ENCODE results near the gene CAMK1D. TPM values are rescaled to one million over a fixed set of nuclear protein-coding genes. Genes with fewer than 3 reads are reported as not detected.

CAMK1D gene
- total RNA-seq, 1 donor from 2014 or later = 58.8 TPM

DNA sequence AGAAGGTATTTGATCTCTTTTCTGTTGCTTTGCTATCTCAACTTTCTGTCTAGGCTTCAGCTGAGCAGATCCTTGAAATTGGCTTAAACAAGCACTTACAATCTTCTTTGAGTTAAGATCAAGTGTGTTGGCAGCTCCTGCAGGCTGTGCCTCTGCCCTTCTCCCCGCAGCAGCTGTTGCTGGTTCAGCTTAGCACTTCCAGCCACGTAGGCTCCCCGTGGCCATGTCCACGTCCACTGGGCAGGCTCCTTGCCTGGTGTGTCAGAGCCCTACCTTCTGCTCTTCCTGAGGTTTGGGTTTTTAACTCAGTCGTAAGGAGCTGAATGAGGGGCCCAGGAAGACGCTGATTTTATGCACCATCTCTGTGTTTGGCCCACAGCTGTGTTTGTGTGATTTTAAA lies 47.2 kb downstream of the CAMK1D start:
- POLR2A ChIA-PET = no interaction called here
- Mint-ChIP-seq H3K9me3 (no peaks in the 10 kb centered on the region), H3K27ac (peak overlapping the region; percentile 26), H3K36me3 (ENCODE audit: low read depth) (peaks cover 28% of the 10 kb centered on the region), H3K4me1 (peaks cover 43% of the 10 kb centered on the region), H3K4me3 (no peak overlapping the region), H3K27me3 (no peaks in the 10 kb centered on the region)
- no peak for ATAC-seq (ENCODE audit: low read depth)
- intact Hi-C loops (cut with micrococcal nuclease) = no loop called here
- CTCF ChIA-PET = interaction anchor here (1.4 kb wide), 1 partner anchor 182 kb away, joined by 3 read pairs; no protein-coding TSS in a partner anchor
- TF ChIP-seq, protein P1, sequence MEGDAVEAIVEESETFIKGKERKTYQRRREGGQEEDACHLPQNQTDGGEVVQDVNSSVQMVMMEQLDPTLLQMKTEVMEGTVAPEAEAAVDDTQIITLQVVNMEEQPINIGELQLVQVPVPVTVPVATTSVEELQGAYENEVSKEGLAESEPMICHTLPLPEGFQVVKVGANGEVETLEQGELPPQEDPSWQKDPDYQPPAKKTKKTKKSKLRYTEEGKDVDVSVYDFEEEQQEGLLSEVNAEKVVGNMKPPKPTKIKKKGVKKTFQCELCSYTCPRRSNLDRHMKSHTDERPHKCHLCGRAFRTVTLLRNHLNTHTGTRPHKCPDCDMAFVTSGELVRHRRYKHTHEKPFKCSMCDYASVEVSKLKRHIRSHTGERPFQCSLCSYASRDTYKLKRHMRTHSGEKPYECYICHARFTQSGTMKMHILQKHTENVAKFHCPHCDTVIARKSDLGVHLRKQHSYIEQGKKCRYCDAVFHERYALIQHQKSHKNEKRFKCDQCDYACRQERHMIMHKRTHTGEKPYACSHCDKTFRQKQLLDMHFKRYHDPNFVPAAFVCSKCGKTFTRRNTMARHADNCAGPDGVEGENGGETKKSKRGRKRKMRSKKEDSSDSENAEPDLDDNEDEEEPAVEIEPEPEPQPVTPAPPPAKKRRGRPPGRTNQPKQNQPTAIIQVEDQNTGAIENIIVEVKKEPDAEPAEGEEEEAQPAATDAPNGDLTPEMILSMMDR (IDR thresholded peaks at IDR 0.05) = no peak
- DNase-seq = no peak

DNA sequence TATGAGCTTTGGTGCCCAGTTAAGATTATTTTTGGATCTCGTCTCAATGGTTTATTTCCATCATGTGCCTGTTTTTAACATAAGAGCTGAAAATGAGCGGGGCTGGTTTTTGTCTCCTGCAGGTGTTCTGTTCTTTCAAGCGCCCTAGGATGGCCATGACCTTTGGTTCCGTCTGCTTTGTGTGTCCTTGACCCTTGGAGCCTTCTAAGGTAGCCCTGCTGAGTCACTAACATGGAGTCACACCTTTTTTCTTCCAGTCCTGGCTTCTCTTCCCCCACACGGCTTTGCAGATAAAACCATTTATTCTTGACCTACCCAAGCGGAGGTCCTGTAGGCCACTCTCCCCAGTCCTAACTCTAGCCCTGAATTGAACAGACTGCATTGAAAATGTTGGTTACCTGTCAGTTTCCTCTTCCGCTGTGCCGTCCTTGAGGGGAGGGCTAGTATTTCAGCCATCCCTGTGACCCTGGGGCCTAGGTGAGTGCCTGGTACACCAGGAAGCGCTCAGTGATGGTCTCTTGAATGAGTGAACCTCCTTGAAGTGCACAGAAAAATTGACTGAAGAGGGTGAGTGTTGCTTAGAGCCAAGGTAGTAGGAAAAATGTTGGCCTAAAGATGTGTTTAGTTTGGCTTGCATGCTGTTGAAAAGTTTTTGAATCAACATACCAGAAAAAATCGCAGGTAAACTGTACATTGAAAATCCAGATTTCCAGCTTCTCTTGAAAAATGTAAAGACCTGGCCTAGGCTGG lies 48.0 kb downstream of the CAMK1D start:
- TF ChIP-seq, protein P1 (IDR thresholded peaks at IDR 0.05) = no peak
- peaks cover 29% of the 10 kb centered on the region for H3K36me3 Mint-ChIP-seq (ENCODE audit: low read depth)
- peaks cover 36% of the 10 kb centered on the region for H3K4me1 Mint-ChIP-seq
- peak overlapping the region; percentile 14 for H3K27ac Mint-ChIP-seq
- H3K4me3 Mint-ChIP-seq = no peak overlapping the region
- CTCF ChIA-PET = interaction anchor here (1.2 to 1.4 kb wide), 2 partner anchors 183 to 259 kb away, joined by 3 read pairs; no protein-coding TSS in a partner anchor
- no peak for ATAC-seq (ENCODE audit: low read depth)
- H3K27me3 Mint-ChIP-seq = no peaks in the 10 kb centered on the region
- DNase-seq = no peak
- no peaks in the 10 kb centered on the region for H3K9me3 Mint-ChIP-seq
- intact Hi-C loops (cut with micrococcal nuclease) = no loop called here
- POLR2A ChIA-PET = interaction anchor here (0.6 kb wide), 1 partner anchor 19 kb away, joined by 9 read pairs; no protein-coding TSS in a partner anchor

DNA sequence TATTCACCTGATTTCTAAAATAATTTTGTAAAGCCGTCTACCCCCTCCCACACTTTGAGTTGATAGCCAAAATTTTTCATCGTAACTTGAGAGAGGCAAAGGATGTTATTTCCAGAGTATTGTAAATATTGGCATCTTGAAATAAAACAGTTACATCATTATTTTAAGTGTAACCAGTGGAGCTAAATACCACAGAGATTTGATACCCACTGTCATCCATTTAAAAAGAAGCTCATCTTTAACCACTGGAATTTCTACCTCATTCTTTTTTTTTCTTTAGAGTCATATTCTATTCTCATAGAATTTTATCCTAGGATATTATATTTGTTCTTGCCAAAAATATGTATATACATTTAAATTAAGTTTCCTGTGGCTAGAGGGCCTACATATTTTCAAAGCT lies 48.6 kb downstream of the CAMK1D start:
- H3K36me3 Mint-ChIP-seq (ENCODE audit: low read depth) = peaks cover 29% of the 10 kb centered on the region
- ChIA-PET POLR2A (interaction anchor here (0.6 kb wide), 1 partner anchor 20 kb away, joined by 9 read pairs; no protein-coding TSS in a partner anchor), CTCF (interaction anchor here (1.2 to 1.4 kb wide), 2 partner anchors 184 to 259 kb away, joined by 3 read pairs; no protein-coding TSS in a partner anchor)
- ATAC-seq (ENCODE audit: low read depth) (no peak), DNase-seq (no peak)
- no peak overlapping the region for H3K4me3 Mint-ChIP-seq
- peak overlapping the region; percentile 14 for H3K27ac Mint-ChIP-seq
- no peaks in the 10 kb centered on the region for H3K9me3 Mint-ChIP-seq
- intact Hi-C loops (cut with micrococcal nuclease) = no loop called here
- no peaks in the 10 kb centered on the region for H3K27me3 Mint-ChIP-seq
- H3K4me1 Mint-ChIP-seq = peaks cover 31% of the 10 kb centered on the region
- TF ChIP-seq, protein P1 (IDR thresholded peaks at IDR 0.05) = no peak

DNA sequence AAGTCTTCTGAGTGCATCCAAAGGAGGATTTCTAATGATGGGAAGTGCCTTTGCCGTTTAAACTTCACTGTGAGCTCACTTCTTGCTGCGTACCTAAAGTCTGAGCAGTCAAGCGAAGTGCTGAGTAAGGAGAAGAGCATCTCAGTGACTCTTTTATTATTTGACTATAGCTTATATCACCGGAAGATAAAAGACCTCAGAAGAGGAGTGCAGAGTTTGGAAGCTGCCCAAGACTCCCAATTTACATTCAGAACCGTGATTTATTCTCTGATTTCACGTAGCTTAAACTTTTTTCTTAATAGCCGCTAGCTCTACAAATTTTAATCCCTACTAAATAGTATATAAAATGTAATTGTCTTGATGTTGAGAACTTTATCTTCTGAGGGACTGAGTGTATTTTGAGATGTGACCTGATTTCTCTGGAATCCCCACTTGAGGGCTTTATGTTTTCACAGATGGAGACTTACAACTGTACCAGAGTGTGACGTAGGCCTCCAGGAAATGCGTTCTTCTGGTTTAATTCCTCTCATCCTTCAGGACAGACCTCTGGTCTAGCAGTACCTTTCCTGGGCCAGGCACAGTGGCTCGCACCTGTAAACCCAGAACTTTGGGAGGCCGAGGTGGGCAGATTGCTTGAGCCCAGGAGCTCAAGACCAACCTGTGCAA lies 51.1 kb downstream of the CAMK1D start:
- intact Hi-C loops (cut with micrococcal nuclease) = loop anchor here (5.0 kb wide), 1 partner anchor 33 kb away; no protein-coding TSS in a partner anchor
- no peak overlapping the region for H3K27ac Mint-ChIP-seq
- peaks cover 40% of the 10 kb centered on the region for H3K36me3 Mint-ChIP-seq (ENCODE audit: low read depth)
- POLR2A ChIA-PET = interaction anchor here (0.5 kb wide), 1 partner anchor 289 kb away, joined by 6 read pairs; no protein-coding TSS in a partner anchor
- ATAC-seq (ENCODE audit: low read depth) (no peak), DNase-seq (no peak)
- CTCF ChIA-PET = no interaction called here
- H3K9me3 Mint-ChIP-seq = no peaks in the 10 kb centered on the region
- TF ChIP-seq, protein P1 (IDR thresholded peaks at IDR 0.05) = no peak
- H3K4me3 Mint-ChIP-seq = no peak overlapping the region
- peaks cover 32% of the 10 kb centered on the region for H3K4me1 Mint-ChIP-seq
- no peaks in the 10 kb centered on the region for H3K27me3 Mint-ChIP-seq

DNA sequence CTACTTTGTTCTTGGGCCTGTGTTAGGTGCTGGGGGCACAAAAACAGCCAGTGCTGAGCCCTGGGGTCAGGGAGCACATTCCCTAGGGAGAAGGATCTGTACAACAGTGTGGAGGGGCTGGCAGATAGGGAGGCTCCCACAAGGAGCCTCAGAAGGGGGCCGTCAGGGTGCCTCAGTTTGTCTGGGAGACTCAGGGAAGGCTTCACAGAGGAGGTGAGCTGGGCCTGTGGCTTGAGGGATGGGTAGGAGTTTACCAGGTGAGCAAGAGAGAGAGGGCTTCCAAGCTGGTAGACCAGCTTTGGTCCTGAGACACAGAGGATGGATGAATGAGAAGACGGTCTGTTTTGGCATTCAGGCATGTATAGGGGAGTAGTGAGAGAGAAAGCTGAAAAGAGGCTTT lies 52.1 kb downstream of the CAMK1D start:
- Mint-ChIP-seq H3K27me3 (no peaks in the 10 kb centered on the region), H3K27ac (peak overlapping the region; percentile 38), H3K9me3 (no peaks in the 10 kb centered on the region), H3K4me1 (peaks cover 29% of the 10 kb centered on the region), H3K36me3 (ENCODE audit: low read depth) (peaks cover 46% of the 10 kb centered on the region), H3K4me3 (no peak overlapping the region)
- DNase-seq (no peak), ATAC-seq (ENCODE audit: low read depth) (no peak)
- POLR2A ChIA-PET = no interaction called here
- CTCF ChIA-PET = no interaction called here
- TF ChIP-seq, protein P1 (IDR thresholded peaks at IDR 0.05) = no peak
- intact Hi-C loops (cut with micrococcal nuclease) = loop anchor here (5.0 kb wide), 1 partner anchor 34 kb away; no protein-coding TSS in a partner anchor

Data from activated B cell treated with CpG ODN at 0.5 μM for 24 hours (primary cell).